ENCODE results near the gene RNF181. TPM values are rescaled to one million over a fixed set of nuclear protein-coding genes. Genes with fewer than 3 reads are reported as not detected.

Gene RNF181
- total RNA-seq, 2 donors from 2014 or later = 109 to 194 TPM

- H3K9me3 ChIP-seq = no peaks in the 10 kb centered on the region
- no peak overlapping the region for H3K4me3 ChIP-seq
- no peak for DNase-seq (ENCODE audit: low spot score)
- no peak overlapping the region for H3K27ac ChIP-seq
- H3K36me3 ChIP-seq = peaks cover 62% of the 10 kb centered on the region
- no peaks in the 10 kb centered on the region for H3K27me3 ChIP-seq
- peaks cover 0 to 29% of the 10 kb centered on the region in 2 donors for H3K4me1 ChIP-seq
- TF ChIP-seq CTCF (IDR thresholded peaks at IDR 0.05) = no peak
Observed at GRCh38 chr2:85621338-85621737, 25.8 kb downstream of the RNF181 start.

- no peaks in the 10 kb centered on the region for H3K9me3 ChIP-seq
- H3K27me3 ChIP-seq = no peaks in the 10 kb centered on the region
- TF ChIP-seq CTCF (IDR thresholded peaks at IDR 0.05) = no peak
- H3K27ac ChIP-seq = no peak overlapping the region
- H3K4me1 ChIP-seq = peaks cover 0 to 4% of the 10 kb centered on the region in 2 donors
- H3K4me3 ChIP-seq = no peak overlapping the region
- no peak for DNase-seq (ENCODE audit: low spot score)
- peaks cover 89% of the 10 kb centered on the region for H3K36me3 ChIP-seq
Observed at GRCh38 chr2:85623991-85624390, 28.4 kb downstream of the RNF181 start.

- TF ChIP-seq CTCF (IDR thresholded peaks at IDR 0.05) = no peak
- Histone ChIP-seq H3K4me1 (peaks cover 0 to 2% of the 10 kb centered on the region in 2 donors), H3K27ac (no peak overlapping the region), H3K36me3 (peaks cover 99% of the 10 kb centered on the region), H3K4me3 (no peak overlapping the region), H3K9me3 (no peaks in the 10 kb centered on the region), H3K27me3 (no peaks in the 10 kb centered on the region)
- no peak for DNase-seq (ENCODE audit: low spot score)
Observed at GRCh38 chr2:85628658-85629057, 33.1 kb downstream of the RNF181 start.

GRCh38 chr2:85631316-85631715 is 35.8 kb downstream of the RNF181 start:
- peaks cover 94% of the 10 kb centered on the region for H3K36me3 ChIP-seq
- H3K27ac ChIP-seq = no peak overlapping the region
- no peaks in the 10 kb centered on the region for H3K9me3 ChIP-seq
- DNase-seq (ENCODE audit: low spot score) = no peak
- H3K4me1 ChIP-seq = peaks cover 0 to 5% of the 10 kb centered on the region in 2 donors
- no peak for TF ChIP-seq CTCF (IDR thresholded peaks at IDR 0.05)
- H3K27me3 ChIP-seq = no peaks in the 10 kb centered on the region
- no peak overlapping the region for H3K4me3 ChIP-seq

GRCh38 chr2:85635011-85635410 is 39.5 kb downstream of the RNF181 start:
- Histone ChIP-seq H3K27ac (no peak overlapping the region), H3K36me3 (peaks cover 94% of the 10 kb centered on the region)

More at GRCh38 chr2:85635011-85635410, 39.5 kb downstream of the RNF181 start:
- no peak for DNase-seq (ENCODE audit: low spot score)
- Histone ChIP-seq H3K27me3 (no peaks in the 10 kb centered on the region), H3K9me3 (no peaks in the 10 kb centered on the region), H3K4me1 (peaks cover 0 to 5% of the 10 kb centered on the region in 2 donors), H3K4me3 (no peak overlapping the region)
- TF ChIP-seq CTCF (IDR thresholded peaks at IDR 0.05) = no peak
